LNCAP (cell line): ENCODE measurements around the gene ZBTB16.

Experiments
- CTCF ChIP-seq: fragments of 450-650 bp; IDR thresholded peaks from 2 replicates; pipeline ENCODE4 v1.5.1; 2017; ENCODE audit warnings: mild to moderate bottlenecking

ZBTB16 gene

GRCh38 chr11:114291381-114291780 lies 231.9 kb downstream of the ZBTB16 start:
- no peak for TF ChIP-seq CTCF

- TF ChIP-seq CTCF = no peak
Observed at GRCh38 chr11:114291842-114292680, 232.6 kb downstream of the ZBTB16 start.

GRCh38 chr11:114293201-114293711 lies 233.7 kb downstream of the ZBTB16 start:
- no peak for TF ChIP-seq CTCF

- TF ChIP-seq CTCF = no peak
Observed at GRCh38 chr11:114295676-114296604, 236.4 kb downstream of the ZBTB16 start, which contains the start of gene NNMT. Gene NNMT, plus strand, starts transcription at chr11:114296399. Its CDS starts 158 bp downstream, at chr11:114296557.

- TF ChIP-seq CTCF = no peak
Observed at GRCh38 chr11:114296605-114297372, 237.3 kb downstream of the ZBTB16 start.

- TF ChIP-seq CTCF = no peak
Observed at GRCh38 chr11:114297806-114298709, 238.5 kb downstream of the ZBTB16 start.
